GM15510 (cell line): ENCODE results near the gene CNGB1.

Experiments used
- POLR2A ChIP-seq: IDR thresholded peaks from 3 replicates; pipeline ENCODE4 v1.6.1; 2011; ENCODE audit warnings: borderline replicate concordance; ENCODE audit not compliant: insufficient read length; ENCODE audit errors: extremely low read depth

Gene CNGB1

DNA sequence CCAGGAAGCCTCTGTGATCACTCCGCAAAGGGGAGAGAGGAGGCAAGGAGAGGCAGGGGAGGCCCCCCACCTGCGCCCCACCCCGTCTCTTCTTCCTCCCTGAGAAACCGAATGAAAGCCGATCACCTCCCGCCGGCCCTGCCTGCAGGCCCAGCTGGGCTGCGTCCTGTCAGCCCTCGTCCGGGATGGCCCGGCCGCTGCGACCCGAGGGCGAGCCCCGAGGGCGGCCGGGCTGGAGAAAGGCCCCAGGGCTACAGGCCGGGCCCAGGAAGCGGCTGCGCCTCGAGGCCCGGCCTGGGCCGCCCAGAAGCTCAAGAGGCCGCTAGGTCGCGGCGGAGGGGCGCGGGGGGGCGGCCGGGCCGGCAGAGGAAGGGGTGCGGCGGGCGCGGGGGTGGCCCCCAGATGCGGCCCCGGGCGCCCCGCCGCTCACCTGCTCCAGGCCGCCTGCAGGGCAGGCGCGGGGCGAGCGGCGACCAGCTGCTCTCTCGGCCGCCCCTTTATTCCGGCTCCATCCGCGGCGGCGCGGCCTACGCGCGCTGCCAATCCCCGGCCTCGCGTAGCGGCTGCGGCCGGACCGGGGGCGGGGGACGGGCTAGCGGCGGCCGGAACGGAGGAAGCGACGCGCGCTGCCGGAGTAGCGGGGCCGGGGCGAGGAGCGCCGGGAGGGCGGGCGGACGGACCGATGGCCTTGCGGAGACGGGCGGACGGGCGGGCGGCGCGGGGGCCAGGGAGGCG, 29.2 kb upstream of the CNGB1 start, which contains the start of gene ZNF319:
Gene ZNF319, minus strand, starts transcription at position 702 of the 735 bp plus-strand sequence. CDS start 2,407 bp downstream, outside the sequence.
- TF ChIP-seq POLR2A, result peak; percentile 42

DNA sequence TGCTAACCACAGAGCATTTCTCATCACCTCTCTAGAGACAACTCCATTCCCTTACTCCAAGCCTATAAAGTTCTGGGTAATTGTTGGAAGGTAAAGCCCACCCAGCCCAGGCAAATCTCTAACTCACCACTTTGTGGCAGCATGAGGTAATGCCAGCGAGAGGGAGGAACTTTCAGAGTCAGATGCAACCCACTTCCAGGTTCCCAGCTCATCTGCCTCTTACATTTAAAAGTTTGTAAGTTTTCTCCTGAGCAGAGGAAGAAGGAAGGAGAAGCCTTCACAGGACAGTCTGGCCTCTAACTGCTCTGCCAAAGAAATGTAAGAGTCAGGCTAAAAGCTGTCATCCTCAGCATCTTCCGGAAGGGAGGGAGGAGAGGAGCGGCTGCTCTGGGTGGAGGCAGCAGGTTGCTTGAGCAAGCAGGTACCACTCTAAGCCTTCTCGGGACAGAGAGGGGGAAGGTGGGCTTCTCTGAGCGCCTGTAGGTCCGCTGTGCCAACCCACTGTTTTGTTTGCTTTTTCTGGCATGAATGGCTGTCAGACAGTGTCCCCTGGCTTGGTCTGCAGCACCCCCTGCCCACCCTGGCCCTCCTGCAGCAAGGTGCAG, 28.5 kb upstream of the CNGB1 start:
- TF ChIP-seq POLR2A, result no peak

DNA sequence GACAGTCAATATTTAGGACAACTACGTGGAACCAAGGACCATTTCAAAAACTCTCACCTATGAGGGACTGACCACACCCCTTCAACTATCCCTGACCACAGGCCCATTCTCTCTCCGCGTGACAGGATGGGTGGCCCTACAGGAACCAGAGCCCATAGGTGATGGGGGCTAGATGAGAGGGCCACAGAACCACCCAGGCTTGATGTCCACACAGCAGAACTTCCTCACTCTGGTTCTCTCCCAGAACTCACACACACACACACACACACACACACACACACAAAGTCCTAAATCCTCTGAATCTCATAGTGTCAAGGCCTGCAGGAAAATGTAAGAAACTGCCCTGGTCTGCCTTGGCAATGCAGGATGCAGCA, 28.1 kb upstream of the CNGB1 start:
- no peak for TF ChIP-seq POLR2A

DNA sequence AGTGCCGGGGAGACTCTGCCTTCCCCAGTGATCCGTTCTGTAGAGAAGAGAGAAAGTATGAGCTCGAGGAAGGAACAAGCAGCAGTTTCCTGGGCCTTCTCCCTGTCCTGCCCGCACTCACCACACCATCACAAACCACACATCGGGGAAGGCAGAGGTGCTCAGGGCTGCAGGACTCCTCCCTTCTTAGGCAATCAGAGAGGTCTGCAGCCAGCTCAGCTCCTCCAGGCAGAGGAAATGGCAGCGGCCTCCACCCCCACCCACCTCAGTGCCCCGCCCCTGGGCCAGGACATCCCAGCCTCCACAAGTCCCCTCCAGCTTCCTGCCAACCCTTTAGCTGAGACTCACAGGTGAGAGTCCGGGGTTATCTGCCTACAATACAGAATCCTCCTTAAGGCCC, 27.6 kb upstream of the CNGB1 start:
- TF ChIP-seq POLR2A, result no peak

DNA sequence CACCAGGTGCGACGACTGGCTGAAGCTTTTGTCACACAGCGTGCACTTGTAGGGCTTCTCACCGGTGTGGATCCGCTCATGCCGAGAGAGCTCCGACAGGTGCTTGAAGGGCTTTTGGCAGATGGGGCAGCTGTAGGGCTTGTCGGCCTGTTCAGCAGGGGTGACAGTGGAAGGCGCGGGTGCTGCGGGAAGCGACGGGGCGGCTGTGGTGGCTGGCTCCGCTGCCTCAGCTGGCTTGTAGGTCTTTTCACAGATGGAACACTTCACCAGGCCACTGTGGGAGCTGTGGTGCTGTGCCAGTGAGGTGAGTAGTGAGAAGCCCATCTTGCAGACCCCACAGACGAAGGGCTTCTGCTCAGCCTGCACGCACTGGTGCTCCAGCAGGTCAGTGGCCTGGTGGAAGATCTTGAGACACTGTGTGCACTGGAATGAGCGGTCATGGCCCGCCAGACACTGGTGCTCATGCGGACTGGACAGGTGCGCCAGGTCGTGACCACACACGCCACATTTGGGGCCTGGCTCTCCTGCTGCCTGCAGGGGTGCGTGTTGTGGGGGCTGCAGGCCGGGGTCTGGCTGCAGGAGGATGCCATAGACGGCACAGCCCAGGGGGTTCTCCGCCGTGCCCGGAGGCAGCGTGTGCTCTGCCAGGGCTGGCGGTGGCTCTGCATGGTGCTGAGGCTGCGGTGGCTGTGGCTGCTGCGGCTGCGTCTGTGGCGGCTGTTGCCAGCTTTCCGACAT, 26.8 kb upstream of the CNGB1 start:
- TF ChIP-seq POLR2A, result no peak

DNA sequence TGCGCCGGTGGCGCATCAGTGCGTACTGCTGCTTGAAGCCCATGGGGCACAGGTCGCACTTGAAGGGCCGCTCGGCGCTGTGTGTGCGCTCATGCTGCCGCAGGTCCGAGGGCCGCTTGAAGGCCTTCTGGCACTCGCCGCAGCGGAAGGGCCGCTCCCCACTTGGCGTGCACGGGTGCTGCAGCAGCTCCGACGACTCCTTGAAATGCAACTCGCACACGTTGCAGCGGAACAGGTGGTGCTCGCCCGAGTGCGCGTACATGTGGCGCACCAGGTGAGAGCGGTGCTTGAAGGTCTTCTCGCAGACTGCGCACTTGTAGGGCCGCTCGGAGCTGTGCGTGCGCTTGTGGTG, 26.2 kb upstream of the CNGB1 start:
- TF ChIP-seq POLR2A, result no peak

DNA sequence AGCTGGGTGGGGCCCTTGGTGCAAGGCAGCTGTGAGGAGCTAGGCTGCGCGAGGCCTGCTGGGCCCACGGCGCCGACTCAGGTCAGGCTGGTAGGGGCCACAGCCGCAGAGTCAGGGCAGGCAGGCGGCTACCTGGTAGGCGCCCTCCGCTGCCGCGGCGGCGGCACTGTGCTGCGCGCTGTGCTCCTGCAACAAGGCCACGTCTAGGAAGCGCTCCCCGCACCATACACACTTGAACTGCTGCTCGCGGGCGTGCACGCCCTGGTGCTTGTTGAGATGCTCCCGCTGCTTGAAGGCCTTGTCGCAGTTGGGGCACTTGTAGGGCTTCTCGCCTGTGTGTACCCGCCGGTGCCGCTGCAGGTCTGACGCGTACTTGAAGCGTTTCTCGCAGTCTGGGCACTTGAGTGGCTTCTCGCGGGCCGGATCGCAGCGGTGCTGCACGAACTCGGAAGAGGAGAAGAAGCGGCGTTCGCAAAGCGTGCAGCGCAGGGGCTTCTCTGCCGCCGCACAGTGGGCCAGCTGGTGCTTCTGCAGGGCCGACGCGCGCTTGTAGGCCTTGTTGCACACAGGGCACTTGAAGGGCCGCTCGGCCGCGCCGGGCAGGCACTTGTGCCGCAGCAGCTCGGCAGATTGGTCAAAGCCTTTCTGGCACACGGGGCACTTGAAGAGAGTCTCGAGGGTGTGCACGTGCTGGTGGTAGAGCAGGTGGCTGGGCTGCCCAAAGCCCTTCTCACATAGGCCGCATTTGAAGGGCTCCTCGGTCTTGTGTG, 25.7 kb upstream of the CNGB1 start:
- TF ChIP-seq POLR2A, result no peak

DNA sequence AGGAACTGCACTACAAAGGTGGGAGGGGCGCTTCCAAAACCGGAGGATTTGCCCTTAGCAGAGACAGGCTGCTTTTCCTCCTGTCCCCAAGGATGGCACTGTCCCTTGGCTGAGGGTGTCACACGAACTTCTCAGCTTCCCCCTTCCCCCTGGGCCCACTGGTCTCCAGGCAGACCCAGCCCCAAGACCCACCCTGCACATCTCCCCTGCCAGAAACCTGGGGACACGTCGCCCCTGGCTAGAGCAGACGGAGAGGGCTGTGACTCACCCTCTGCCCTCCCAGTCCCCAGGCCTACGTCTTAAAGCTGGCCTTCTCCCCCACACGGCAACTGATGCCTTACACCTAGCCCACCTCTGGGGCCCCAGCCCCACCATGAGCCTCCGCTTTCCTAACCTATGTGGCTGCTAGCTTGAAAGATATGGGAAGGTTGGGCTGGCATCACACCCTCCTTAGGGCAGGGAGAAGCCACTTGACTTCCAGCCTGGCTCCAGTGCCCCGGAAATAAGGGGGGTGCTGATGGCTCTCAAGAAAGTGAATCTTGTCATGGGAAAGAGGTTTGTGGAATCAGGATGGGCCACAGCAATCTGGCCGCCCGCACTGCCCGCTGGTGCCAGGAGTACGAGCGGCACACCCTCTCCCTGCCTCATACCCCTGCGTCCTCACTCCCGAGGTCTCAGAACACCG, 24.9 kb upstream of the CNGB1 start:
- no peak for TF ChIP-seq POLR2A

DNA sequence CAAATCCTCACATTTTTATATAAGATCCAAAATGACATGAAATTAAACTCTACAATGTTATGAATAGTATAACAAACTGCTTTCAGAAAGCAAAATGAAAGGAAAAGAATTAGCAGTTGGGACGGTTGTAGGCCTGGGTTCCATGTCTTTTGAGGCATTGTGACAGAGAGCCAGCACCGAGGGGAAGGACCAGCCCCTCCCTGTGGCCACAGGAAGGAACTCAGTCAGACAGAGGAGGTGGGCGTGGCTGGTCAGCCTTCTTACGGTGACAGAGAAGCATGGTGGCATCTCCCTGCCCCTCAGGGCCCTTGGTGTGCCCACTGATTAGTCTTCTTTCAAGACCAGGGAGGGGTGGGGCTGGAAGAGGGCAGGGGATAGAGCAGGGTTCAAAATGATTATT, 23.9 kb upstream of the CNGB1 start:
- TF ChIP-seq POLR2A, result no peak

DNA sequence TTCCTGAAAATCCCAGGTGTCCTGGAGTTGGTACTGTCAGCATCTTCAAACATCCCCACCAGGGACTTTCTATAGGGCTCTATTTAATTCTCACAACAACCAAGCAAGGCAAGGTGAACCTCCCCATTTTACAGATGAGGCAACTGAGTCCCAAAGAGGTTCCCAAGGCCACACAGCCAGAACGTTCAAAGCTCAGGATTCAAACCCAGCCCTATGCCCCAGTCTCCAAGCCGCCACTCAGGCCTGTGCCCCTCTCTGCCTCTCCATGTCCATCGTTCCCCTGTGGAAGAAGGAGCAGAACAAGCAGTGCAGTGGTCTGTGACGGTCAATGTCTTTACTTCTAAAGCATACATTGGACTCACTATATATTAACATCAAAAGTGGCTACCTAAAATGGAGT, 23.4 kb upstream of the CNGB1 start:
- no peak for TF ChIP-seq POLR2A

DNA sequence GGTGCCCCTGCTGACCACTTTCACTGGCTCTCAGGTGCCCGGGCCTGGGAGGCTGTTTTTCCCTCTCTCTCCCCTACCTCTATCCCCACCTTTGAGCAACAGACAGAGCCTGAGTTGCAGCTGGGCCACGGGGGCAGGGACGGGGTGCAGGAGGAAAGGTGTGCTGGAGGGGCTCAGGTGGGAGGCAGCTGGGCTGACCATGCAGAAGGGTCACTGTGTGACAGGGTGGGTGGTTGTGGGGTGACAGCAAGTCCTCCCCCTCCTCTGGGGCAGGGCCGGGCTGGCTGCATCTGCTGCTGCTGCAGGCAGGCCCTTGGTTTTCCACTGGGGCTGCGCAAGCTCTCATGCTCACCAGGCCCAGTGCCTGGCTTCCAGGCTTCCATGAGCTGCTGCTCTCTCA, 23.0 kb upstream of the CNGB1 start:
- no peak for TF ChIP-seq POLR2A

DNA sequence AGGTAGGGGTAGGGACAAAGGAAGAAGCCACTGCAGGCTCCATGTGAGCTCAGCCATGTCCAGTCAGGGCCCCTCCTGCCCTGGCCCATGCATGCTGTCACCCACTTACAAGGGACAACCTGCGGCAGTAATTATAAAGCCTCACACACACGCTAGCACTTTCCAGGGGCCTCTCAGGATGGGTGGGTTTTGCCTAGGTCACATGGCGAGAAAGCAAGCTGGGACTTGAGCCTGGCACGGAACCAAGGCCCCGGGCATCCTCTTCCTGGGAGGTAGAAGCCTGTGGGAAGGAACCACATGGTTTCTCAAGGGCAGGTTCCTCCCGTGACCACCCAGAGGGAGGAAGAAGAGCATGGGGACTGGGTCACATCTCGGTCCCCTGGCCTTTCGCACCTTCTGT, 22.5 kb upstream of the CNGB1 start:
- TF ChIP-seq POLR2A, result no peak

DNA sequence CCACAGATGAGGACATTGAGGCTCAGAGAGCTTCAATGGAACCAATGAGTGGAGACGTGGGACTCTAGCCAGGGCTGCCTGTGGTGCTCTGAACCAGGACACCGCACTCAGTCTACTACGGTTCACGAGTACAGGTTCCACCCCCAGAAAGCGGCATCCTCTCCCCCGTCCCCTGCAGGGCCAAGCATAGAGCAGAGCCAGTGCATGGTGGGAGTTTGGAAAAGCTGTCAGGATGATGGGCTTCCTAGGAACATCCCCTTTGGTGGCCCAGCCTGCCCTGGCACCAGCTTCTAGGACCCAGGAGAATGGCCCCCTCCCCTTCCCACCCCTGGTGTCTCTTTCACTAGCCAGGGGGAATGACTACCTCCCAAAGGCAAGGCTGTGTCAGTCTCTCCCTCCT, 21.2 kb upstream of the CNGB1 start:
- TF ChIP-seq POLR2A, result no peak

DNA sequence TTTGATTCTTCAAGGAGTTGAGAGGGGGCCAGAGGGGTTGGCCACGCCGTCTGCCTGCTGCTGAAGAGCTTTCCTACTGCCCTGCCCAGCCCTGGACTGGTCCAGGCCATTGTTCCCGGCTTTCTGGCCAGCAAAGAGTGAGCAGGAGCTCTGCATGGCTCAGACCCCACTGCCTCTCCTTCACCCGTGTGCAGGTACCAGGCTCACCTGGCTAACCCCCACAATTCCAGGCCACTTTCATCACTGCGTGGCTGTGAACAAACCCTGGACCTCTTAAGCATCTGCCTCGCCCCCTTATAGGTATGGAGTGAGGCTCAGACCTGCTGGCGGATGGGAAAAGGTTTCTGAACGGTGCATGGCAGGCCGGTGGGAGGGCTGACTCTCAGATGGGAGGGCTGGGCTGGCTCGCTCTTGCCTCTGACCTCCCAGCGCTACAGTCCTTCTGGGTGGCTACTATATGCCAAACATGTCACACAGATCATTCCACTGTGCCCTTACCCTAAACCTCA, 20.7 kb upstream of the CNGB1 start:
- TF ChIP-seq POLR2A, result no peak
